SK-N-SH (cell line): ENCODE measurements around the gene PEAK1. TPM values are rescaled to one million over a fixed set of nuclear protein-coding genes. Genes with fewer than 3 reads are reported as not detected.

Experiments used
- CTCF ChIA-PET: fragments of 300-600, 350-600 bp; formaldehyde crosslinking; extraction: SDS; loops from one replicate; lab custom pipeline; 2021; lab: Yijun Ruan, JAX
- POLR2A ChIA-PET: fragments of 350-600 bp; sonication (Branson Sonifier 250); formaldehyde crosslinking; extraction: SDS; loops from one replicate; lab custom pipeline; 2020; ENCODE audit warnings: antibody characterized with exemption, inconsistent platforms; lab: Yijun Ruan, JAX
- DNase-seq: peaks from one replicate; pipeline ENCODE4 v3.0.0; 2012
- H2AFZ ChIP-seq: fragments of 200-600 bp; sonication (generic); 2 replicates; pipeline ENCODE4 v1.8.1; 2016; ENCODE audit warnings: antibody characterized with exemption, mild to moderate bottlenecking, low read depth
- H3F3A ChIP-seq: fragments of 200-600 bp; sonication (generic); replicated peaks from 2 replicates; pipeline ENCODE3; 2016; ENCODE audit warnings: antibody characterized with exemption, mild to moderate bottlenecking; ENCODE audit not compliant: insufficient read depth
- H3K27ac ChIP-seq, 2 experiments: fragments of 200-500 bp in 1 of 2; fragments of 200-600 bp in 1 of 2; sonication (Bioruptor generic) in 1 of 2; sonication (generic), shearing (Covaris generic) in 1 of 2; 2 replicates each; pipeline versions ENCODE4 v1.5.1 to v1.6.1; 2014 to 2016; ENCODE audit warnings: low read depth in 2 of 2, inconsistent platforms in 1 of 2, low read length in 1 of 2, mild to moderate bottlenecking in 1 of 2, mixed read lengths in 1 of 2
- H3K27me3 ChIP-seq: fragments of 200-600 bp; sonication (generic), shearing (Covaris generic); 2 replicates; pipeline ENCODE4 v1.6.1; 2016; ENCODE audit warnings: mixed run types; ENCODE audit not compliant: insufficient read depth
- H3K36me3 ChIP-seq, 2 experiments: fragments of 200-500 bp in 1 of 2; fragments of 200-600 bp in 1 of 2; sonication (Bioruptor generic) in 1 of 2; sonication (generic) in 1 of 2; replicated peaks in 1 of 2; 2 replicates each; pipeline versions ENCODE3 to v1.5.1; 2014 to 2016; ENCODE audit warnings: low read length in 1 of 2, mild to moderate bottlenecking in 1 of 2; ENCODE audit not compliant: insufficient read depth in 2 of 2, control insufficient read depth in 1 of 2
- H3K4me1 ChIP-seq, 2 experiments: fragments of 200-500 bp in 1 of 2; fragments of 200-600 bp in 1 of 2; sonication (Bioruptor generic) in 1 of 2; sonication (generic), shearing (Covaris generic) in 1 of 2; 2 replicates each; pipeline versions ENCODE4 v1.5.1 to v1.6.1; 2014 to 2016; ENCODE audit warnings: low read depth in 1 of 2, low read length in 1 of 2, mixed run types in 1 of 2; ENCODE audit not compliant: insufficient read depth in 2 of 2, control insufficient read depth in 1 of 2
- H3K4me2 ChIP-seq: fragments of 200-600 bp; sonication (generic), shearing (Covaris generic); 2 replicates; pipeline ENCODE4 v1.6.1; 2017; ENCODE audit warnings: mixed run types
- H3K4me3 ChIP-seq, 2 experiments: fragments of 200-500 bp in 1 of 2; fragments of 200-600 bp in 1 of 2; sonication (Bioruptor generic) in 1 of 2; sonication (generic), shearing (Covaris generic) in 1 of 2; 2 replicates each; pipeline versions ENCODE4 v1.5.1 to v1.8.1; 2014 to 2016; ENCODE audit warnings: low read depth in 2 of 2, inconsistent platforms in 1 of 2, low read length in 1 of 2, mild to moderate bottlenecking in 1 of 2, mixed read lengths in 1 of 2, moderate library complexity in 1 of 2
- H3K79me2 ChIP-seq: fragments of 200-600 bp; sonication (generic); 2 replicates; pipeline ENCODE4 v1.8.1; 2017; ENCODE audit warnings: mild to moderate bottlenecking; ENCODE audit not compliant: insufficient read depth
- H3K9ac ChIP-seq: fragments of 200-600 bp; sonication (generic); 2 replicates; pipeline ENCODE4 v1.6.1; 2017; ENCODE audit warnings: mixed run types
- H3K9me2 ChIP-seq: fragments of 200-600 bp; sonication (generic); 2 replicates; pipeline ENCODE4 v1.6.1; 2017; ENCODE audit warnings: mixed run types
- H3K9me3 ChIP-seq: fragments of 200-600 bp; sonication (generic); 2 replicates; pipeline ENCODE4 v1.6.1; 2017; ENCODE audit warnings: mixed run types, mild to moderate bottlenecking, moderate library complexity
- H4K20me1 ChIP-seq: fragments of 200-600 bp; sonication (generic); 2 replicates; pipeline ENCODE4 v1.6.1; 2017; ENCODE audit warnings: mild to moderate bottlenecking, mixed run types; ENCODE audit not compliant: insufficient read depth
- EZH2phosphoT487 ChIP-seq: fragments of 200-600 bp; sonication (generic); IDR thresholded peaks from 2 replicates; pipeline ENCODE4 v1.6.1; 2017; ENCODE audit warnings: low read depth, mixed run types, mild to moderate bottlenecking, antibody characterized with exemption, moderate library complexity, borderline replicate concordance
- FOSL2 ChIP-seq: IDR thresholded peaks from 2 replicates; pipeline ENCODE4 v1.4.0; 2012; ENCODE audit warnings: low read depth, mild to moderate bottlenecking, moderate library complexity, borderline replicate concordance
- FOXJ3 ChIP-seq: sonication (generic); formaldehyde crosslinking; IDR thresholded peaks from 2 replicates; pipeline ENCODE4 v1.5.1; 2020; ENCODE audit warnings: mild to moderate bottlenecking, missing genetic modification reagents
- FOXM1 ChIP-seq: IDR thresholded peaks from 2 replicates; pipeline ENCODE4 v1.4.0; 2012; ENCODE audit warnings: low read depth, mild to moderate bottlenecking
- GATA2 ChIP-seq: sonication (generic); formaldehyde crosslinking; IDR thresholded peaks from 2 replicates; pipeline ENCODE4 v1.5.0; 2020; ENCODE audit warnings: mild to moderate bottlenecking, missing genetic modification reagents
- IRF3 ChIP-seq: fragments of 150-350 bp; IDR thresholded peaks from 2 replicates; pipeline ENCODE4 v1.6.1; 2016; ENCODE audit warnings: mild to moderate bottlenecking, low read depth, low read length
- JUND ChIP-seq: IDR thresholded peaks from 2 replicates; pipeline ENCODE4 v1.4.0; 2012
- NFIC ChIP-seq: IDR thresholded peaks from 2 replicates; pipeline ENCODE4 v1.4.0; 2012; ENCODE audit warnings: borderline replicate concordance
- PBX3 ChIP-seq: IDR thresholded peaks from 2 replicates; pipeline ENCODE4; 2012
- REST ChIP-seq: IDR thresholded peaks from 2 replicates; pipeline ENCODE4 v1.6.1; 2012; ENCODE audit warnings: mild to moderate bottlenecking, low read depth, low read length, moderate library complexity
- RFX5 ChIP-seq: IDR thresholded peaks from 2 replicates; pipeline ENCODE4 v1.6.1; 2012; ENCODE audit warnings: mild to moderate bottlenecking, improper control_type of control experiment, low read length
- SMC3 ChIP-seq: IDR thresholded peaks from 2 replicates; pipeline ENCODE4 v1.6.1; 2012; ENCODE audit warnings: low read depth, low read length, improper control_type of control experiment
- TAF1 ChIP-seq: IDR thresholded peaks from 2 replicates; pipeline ENCODE4 v1.6.1; 2012; ENCODE audit warnings: low read depth, mild to moderate bottlenecking, low read length, moderate library complexity, borderline replicate concordance
- TEAD4 ChIP-seq: IDR thresholded peaks from 2 replicates; pipeline ENCODE4 v1.4.0; 2012; ENCODE audit warnings: mild to moderate bottlenecking, borderline replicate concordance; ENCODE audit not compliant: insufficient read depth
- WGBS: methylation state at CpG from one replicate; pipeline ENCODE4 v1.1.6; 2017; ENCODE audit warnings: low lambda C conversion rate; 5-methylcytosine and 5-hydroxymethylcytosine counted together
- polyA plus RNA-seq, 3 experiments: library from polyadenylated mRNA; depleted of rRNA; stranded (reverse); fragments of >200 nt; gene quantifications; 2 replicates each; pipeline ENCODE4 v1.2.3, GENCODE V29; 2012

PEAK1 gene
- polyA plus RNA-seq, 1 of the 3 experiments (the other 2 are of a cell fraction) = 9.0 TPM

GRCh38 chr15:77457191-77457904 is 37.4 kb upstream of the PEAK1 start:
- H3K4me3 ChIP-seq = no peak overlapping the region
- H3K9me2 ChIP-seq = no peaks in the 10 kb centered on the region
- H2AFZ ChIP-seq = no peak overlapping the region
- ChIA-PET CTCF (interaction anchor here (1.2 to 1.4 kb wide), 2 partner anchors 30 to 86 kb away, joined by 3 to 4 read pairs; no protein-coding TSS in a partner anchor), POLR2A (no interaction called here)
- H3K9ac ChIP-seq = peak overlapping the region; percentile 27; the same call in 1 of the 2 replicates
- H3K79me2 ChIP-seq = peaks cover 24% of the 10 kb centered on the region; the same call in 1 of the 2 replicates
- no peaks in the 10 kb centered on the region; the same call in 1 of the 2 replicates for H4K20me1 ChIP-seq
- no peak for DNase-seq
- peak overlapping the region; percentile 76 to 96 for H3K27ac ChIP-seq
- peaks cover 61% of the 10 kb centered on the region for H3F3A ChIP-seq
- H3K27me3 ChIP-seq = no peaks in the 10 kb centered on the region
- 77% methylated on average over 5 of the region's 5 CpGs for WGBS
- peak overlapping the region; percentile 55; the same call in 1 of the 2 replicates for H3K4me2 ChIP-seq
- H3K36me3 ChIP-seq = peaks cover 18 to 21% of the 10 kb centered on the region in 2 experiments
- no peaks in the 10 kb centered on the region for H3K9me3 ChIP-seq
- TF ChIP-seq GATA2 (CRISPR knock-in tag) (no peak), TAF1 (no peak), NFIC (no peak), RFX5 (no peak), JUND (peak; percentile 2; the same call in 1 of the 2 replicates), EZH2phosphoT487 (no peak), FOXJ3 (CRISPR knock-in tag) (no peak), PBX3 (no peak), FOXM1 (no peak), TEAD4 (no peak), SMC3 (no peak), FOSL2 (peak; percentile 7; the same call in 1 of the 2 replicates), REST (no peak), IRF3 (no peak)
- H3K4me1 ChIP-seq = peaks cover 16 to 38% of the 10 kb centered on the region in 2 experiments
